ENCODE results near the gene GRM6. TPM values are rescaled to one million over a fixed set of nuclear protein-coding genes. Genes with fewer than 3 reads are reported as not detected.

Gene GRM6
- total RNA-seq, 3 donors from 2014 or later: not detected

DNA sequence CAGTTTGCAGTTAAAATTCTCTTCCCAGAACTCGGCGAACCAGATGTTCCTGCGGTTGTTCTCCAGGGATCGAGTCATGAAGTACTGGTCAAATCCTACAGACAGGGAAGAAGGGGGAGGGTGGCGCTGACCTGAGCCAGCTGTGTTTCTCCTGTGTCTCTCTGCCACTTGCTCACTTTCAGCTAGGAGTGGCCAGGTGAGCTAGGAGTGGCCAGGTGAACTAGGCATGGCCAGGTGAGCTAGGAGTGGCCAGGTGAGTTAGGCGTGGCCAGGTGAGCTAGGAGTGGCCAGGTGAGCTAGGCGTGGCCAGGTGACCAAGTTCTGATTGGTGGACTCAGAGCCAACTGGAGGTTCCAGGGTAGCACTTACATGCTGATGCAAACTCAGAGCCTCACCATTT is 5.8 kb downstream of the GRM6 start:
- TF ChIP-seq POLR2AphosphoS5 (IDR thresholded peaks at IDR 0.05): no peak
- no peak for TF ChIP-seq POLR2A (IDR thresholded peaks at IDR 0.05)
- TF ChIP-seq, protein P1, sequence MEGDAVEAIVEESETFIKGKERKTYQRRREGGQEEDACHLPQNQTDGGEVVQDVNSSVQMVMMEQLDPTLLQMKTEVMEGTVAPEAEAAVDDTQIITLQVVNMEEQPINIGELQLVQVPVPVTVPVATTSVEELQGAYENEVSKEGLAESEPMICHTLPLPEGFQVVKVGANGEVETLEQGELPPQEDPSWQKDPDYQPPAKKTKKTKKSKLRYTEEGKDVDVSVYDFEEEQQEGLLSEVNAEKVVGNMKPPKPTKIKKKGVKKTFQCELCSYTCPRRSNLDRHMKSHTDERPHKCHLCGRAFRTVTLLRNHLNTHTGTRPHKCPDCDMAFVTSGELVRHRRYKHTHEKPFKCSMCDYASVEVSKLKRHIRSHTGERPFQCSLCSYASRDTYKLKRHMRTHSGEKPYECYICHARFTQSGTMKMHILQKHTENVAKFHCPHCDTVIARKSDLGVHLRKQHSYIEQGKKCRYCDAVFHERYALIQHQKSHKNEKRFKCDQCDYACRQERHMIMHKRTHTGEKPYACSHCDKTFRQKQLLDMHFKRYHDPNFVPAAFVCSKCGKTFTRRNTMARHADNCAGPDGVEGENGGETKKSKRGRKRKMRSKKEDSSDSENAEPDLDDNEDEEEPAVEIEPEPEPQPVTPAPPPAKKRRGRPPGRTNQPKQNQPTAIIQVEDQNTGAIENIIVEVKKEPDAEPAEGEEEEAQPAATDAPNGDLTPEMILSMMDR (IDR thresholded peaks at IDR 0.05): no peak
- no peaks in the 10 kb centered on the region for H3K36me3 ChIP-seq
- intact Hi-C loops (cut with DNase I; ENCODE audit: low total_unique reads): no loop called here
- DNase-seq (ENCODE audit: low spot score in 2 of 2): no peak
- peaks cover 0 to 16% of the 10 kb centered on the region in 2 donors for H3K27me3 ChIP-seq
- H3K9me3 ChIP-seq: peaks cover 68 to 72% of the 10 kb centered on the region in 2 donors
- no peak overlapping the region for H3K4me3 ChIP-seq
- no peaks in the 10 kb centered on the region for H3K4me1 ChIP-seq
- H3K27ac ChIP-seq: no peak overlapping the region

DNA sequence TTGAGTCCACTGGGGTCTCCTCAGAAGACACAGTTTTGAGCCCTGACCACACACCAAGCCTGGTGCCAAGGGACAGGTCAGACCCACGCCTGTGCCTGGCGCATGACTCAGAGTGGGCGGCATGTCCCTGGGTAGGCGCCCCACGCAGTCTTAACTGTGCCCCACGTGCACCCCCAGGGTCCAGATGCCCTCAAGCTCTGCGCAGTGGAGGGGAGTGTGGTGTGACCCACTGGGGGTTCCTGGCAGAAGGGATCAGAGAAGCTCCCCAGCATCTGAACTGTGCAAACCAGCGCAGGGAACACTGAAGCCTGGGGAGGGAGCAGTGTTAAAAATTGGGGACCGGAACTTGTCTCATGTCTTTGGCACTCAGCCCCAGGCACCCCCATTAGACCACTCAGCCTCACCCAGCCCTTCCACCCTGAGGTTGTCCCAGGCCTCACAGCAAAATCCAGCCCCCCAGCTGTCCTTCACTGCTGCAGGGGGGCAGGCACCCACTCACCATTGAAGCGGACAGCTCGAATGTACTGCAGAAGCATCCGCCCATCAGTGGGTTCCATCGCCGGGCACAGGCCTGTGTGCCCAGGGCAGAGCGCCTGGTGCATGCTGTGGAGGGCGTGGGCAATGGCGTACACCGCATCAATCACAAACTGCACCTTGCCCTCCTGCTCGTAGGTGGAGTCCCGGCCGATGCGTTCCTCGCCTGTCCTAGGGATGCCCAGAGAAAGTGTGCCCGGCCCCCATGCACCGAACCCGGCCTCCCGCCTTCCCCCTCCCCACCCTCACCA is 6.5 kb downstream of the GRM6 start:
- intact Hi-C loops (cut with DNase I; ENCODE audit: low total_unique reads): no loop called here
- Histone ChIP-seq H3K4me1 (no peaks in the 10 kb centered on the region), H3K36me3 (no peaks in the 10 kb centered on the region), H3K4me3 (no peak overlapping the region), H3K9me3 (peaks cover 75 to 76% of the 10 kb centered on the region in 2 donors), H3K27ac (no peak overlapping the region), H3K27me3 (peaks cover 0 to 9% of the 10 kb centered on the region in 2 donors)
- no peak for DNase-seq (ENCODE audit: low spot score in 2 of 2)
- TF ChIP-seq POLR2AphosphoS5 (IDR thresholded peaks at IDR 0.05): no peak
- TF ChIP-seq POLR2A (IDR thresholded peaks at IDR 0.05): no peak
- TF ChIP-seq, protein P1 (IDR thresholded peaks at IDR 0.05): no peak

DNA sequence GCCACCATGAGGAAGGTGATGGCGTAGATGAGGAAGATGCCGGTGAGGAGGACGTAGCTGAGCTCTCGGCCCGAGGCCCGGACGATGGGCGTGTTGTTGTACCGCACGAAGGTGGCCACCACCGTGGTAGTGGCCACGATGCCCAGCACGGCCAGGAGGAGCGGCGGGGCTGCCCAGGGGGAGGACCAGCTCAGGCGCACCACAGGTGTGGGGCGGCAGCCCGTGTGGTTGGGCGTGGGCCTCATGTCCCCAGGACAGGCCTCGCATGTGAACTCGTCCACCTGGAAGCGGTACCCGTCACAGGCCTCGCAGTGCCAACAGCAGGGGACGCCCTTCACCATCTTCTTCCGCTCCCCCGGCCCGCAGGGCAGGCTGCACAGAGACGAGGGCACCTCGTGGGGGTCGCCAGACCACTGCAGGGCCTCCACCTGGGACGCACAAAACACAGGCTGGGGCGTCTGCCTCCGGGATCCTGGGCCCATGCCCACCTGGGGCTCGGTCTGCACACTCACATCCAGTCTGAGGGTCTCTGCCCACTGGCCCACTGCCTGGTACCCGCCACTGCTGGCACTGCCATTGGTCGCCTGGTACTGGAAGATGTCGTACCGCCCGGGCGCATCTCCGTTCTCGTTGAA is 8.7 kb downstream of the GRM6 start:
- DNase-seq (ENCODE audit: low spot score in 2 of 2): no peak
- TF ChIP-seq, protein P1 (IDR thresholded peaks at IDR 0.05): no peak
- no peak for TF ChIP-seq POLR2A (IDR thresholded peaks at IDR 0.05)
- no peak for TF ChIP-seq POLR2AphosphoS5 (IDR thresholded peaks at IDR 0.05)
- peaks cover 85 to 89% of the 10 kb centered on the region in 2 donors for H3K9me3 ChIP-seq
- intact Hi-C loops (cut with DNase I; ENCODE audit: low total_unique reads): no loop called here
- no peak overlapping the region for H3K27ac ChIP-seq
- no peaks in the 10 kb centered on the region for H3K27me3 ChIP-seq
- H3K36me3 ChIP-seq: no peaks in the 10 kb centered on the region
- no peaks in the 10 kb centered on the region for H3K4me1 ChIP-seq
- H3K4me3 ChIP-seq: peak overlapping the region in 1 of 3 donors; percentile 25

DNA sequence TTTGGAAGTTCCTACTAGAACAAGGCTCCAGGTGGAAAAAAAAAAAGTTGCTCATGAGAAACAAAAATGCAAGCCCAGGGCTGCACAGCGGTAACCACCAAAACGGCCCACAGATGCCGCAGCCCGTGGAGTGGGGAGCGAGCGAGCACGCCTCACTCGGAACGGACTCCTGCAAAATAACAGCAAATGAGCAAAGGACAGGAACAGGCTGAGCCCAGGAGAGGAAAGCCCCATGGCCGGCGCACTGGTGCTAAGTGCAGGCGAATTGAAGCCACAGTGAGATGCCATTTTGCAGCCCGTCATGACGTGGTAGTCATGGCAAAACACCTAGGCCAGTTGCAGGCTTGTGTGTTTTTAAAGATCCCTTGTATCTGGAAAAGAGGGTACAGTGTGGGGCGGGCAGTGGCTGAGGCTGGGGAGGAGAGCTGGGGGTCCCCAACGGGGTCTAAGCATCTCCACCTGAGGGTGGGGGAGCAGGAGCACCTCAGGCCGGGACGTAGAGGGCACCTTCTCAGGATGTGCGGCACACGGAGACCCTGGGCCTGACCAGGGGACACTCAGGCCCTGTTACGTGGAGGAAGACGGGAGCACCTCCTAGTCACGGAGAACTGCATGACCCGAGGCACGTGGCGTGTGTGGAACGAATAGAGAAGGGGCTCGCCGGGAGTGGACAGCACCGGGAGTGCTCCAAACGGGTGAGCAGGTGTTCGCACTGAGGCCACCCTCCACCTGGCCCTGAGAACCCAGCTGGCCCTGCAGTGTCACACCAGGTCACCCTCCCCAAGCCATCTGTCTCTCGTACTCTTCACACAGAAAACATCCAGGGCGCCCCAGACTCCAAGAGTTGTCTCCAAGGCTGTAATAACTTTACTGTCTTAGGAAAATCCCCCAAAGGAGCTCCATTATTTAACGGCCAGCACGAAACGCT is 10.7 kb downstream of the GRM6 start:
- no peaks in the 10 kb centered on the region for H3K4me1 ChIP-seq
- no peak for DNase-seq (ENCODE audit: low spot score in 2 of 2)
- peaks cover 88 to 90% of the 10 kb centered on the region in 2 donors for H3K9me3 ChIP-seq
- no peak overlapping the region for H3K4me3 ChIP-seq
- no peaks in the 10 kb centered on the region for H3K36me3 ChIP-seq
- intact Hi-C loops (cut with DNase I; ENCODE audit: low total_unique reads): no loop called here
- H3K27ac ChIP-seq: no peak overlapping the region
- H3K27me3 ChIP-seq: no peaks in the 10 kb centered on the region
- TF ChIP-seq, protein P1 (IDR thresholded peaks at IDR 0.05): no peak
- TF ChIP-seq POLR2A (IDR thresholded peaks at IDR 0.05) (no peak), POLR2AphosphoS5 (IDR thresholded peaks at IDR 0.05) (no peak)
